Left ventricle myocardium inferior (tissue), 1 donor: ENCODE results near the gene ELOVL6. TPM values are rescaled to one million over a fixed set of nuclear protein-coding genes. Genes with fewer than 3 reads are reported as not detected.

Experiments
- DNase-seq: peaks from one replicate; pipeline ENCODE4 v3.0.0-alpha.2; 2020
- H3K27ac ChIP-seq: fragments of 200-600 bp; replicated peaks from 2 replicates; pipeline ENCODE4 v1.8.0; 2021
- H3K27me3 ChIP-seq: fragments of 200-600 bp; 2 replicates; pipeline ENCODE4 v1.8.0; 2021; ENCODE audit warnings: low read depth
- H3K36me3 ChIP-seq: fragments of 200-600 bp; 2 replicates; pipeline ENCODE4 v1.8.0; 2021
- H3K4me1 ChIP-seq: fragments of 200-600 bp; 2 replicates; pipeline ENCODE4 v1.8.0; 2021
- H3K4me3 ChIP-seq: fragments of 200-600 bp; 2 replicates; pipeline ENCODE4 v1.8.0; 2021; ENCODE audit warnings: mild to moderate bottlenecking, moderate library complexity
- H3K9me3 ChIP-seq: fragments of 200-600 bp; replicated peaks from 2 replicates; pipeline ENCODE4 v1.8.0; 2021
- intact Hi-C: fragments of 100-400 bp; cut with micrococcal nuclease; formaldehyde crosslinking; loops from one replicate; pipeline ENCODE4 v1.11.0; 2022
- total RNA-seq: library from RNA; stranded (reverse); fragmentation: NEBNext Ultra II Directional; extraction: Animal tissue kit (Norgen Biotek cat#: 25700); gene quantifications from one replicate; pipeline ENCODE4 v1.2.1, GENCODE V29; 2021
- TF ChIP-seq, protein P1 (sequence below): fragments of 200-600 bp; IDR thresholded peaks from 2 replicates; pipeline ENCODE4 v1.8.0; 2021; ENCODE audit warnings: antibody characterized with exemption, mild to moderate bottlenecking, borderline replicate concordance
- donor health status: DM: no; HTN: yes; CAD: no; lungs with severe emphysema.

Gene ELOVL6
- total RNA-seq, 1 donor from 2014 or later = 2.6 TPM

GRCh38 chr4:110211770-110212061 lies 13.3 kb upstream of the ELOVL6 start:
- H3K4me1 ChIP-seq = no peaks in the 10 kb centered on the region
- no peak overlapping the region for H3K4me3 ChIP-seq
- H3K9me3 ChIP-seq = no peaks in the 10 kb centered on the region
- DNase-seq = no peak
- intact Hi-C loops = no loop called here
- no peak overlapping the region for H3K27ac ChIP-seq
- TF ChIP-seq, protein P1, sequence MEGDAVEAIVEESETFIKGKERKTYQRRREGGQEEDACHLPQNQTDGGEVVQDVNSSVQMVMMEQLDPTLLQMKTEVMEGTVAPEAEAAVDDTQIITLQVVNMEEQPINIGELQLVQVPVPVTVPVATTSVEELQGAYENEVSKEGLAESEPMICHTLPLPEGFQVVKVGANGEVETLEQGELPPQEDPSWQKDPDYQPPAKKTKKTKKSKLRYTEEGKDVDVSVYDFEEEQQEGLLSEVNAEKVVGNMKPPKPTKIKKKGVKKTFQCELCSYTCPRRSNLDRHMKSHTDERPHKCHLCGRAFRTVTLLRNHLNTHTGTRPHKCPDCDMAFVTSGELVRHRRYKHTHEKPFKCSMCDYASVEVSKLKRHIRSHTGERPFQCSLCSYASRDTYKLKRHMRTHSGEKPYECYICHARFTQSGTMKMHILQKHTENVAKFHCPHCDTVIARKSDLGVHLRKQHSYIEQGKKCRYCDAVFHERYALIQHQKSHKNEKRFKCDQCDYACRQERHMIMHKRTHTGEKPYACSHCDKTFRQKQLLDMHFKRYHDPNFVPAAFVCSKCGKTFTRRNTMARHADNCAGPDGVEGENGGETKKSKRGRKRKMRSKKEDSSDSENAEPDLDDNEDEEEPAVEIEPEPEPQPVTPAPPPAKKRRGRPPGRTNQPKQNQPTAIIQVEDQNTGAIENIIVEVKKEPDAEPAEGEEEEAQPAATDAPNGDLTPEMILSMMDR = no peak
- H3K27me3 ChIP-seq = peaks cover 5% of the 10 kb centered on the region
- no peaks in the 10 kb centered on the region for H3K36me3 ChIP-seq

GRCh38 chr4:110211007-110211769 lies 12.8 kb upstream of the ELOVL6 start:
- no peak for DNase-seq
- intact Hi-C loops = no loop called here
- H3K27me3 ChIP-seq = peaks cover 2% of the 10 kb centered on the region
- H3K36me3 ChIP-seq = no peaks in the 10 kb centered on the region
- H3K4me3 ChIP-seq = peak overlapping the region; percentile 37
- no peak overlapping the region for H3K27ac ChIP-seq
- H3K9me3 ChIP-seq = no peaks in the 10 kb centered on the region
- TF ChIP-seq, protein P1 = peak; percentile 83
- H3K4me1 ChIP-seq = no peaks in the 10 kb centered on the region

DNA sequence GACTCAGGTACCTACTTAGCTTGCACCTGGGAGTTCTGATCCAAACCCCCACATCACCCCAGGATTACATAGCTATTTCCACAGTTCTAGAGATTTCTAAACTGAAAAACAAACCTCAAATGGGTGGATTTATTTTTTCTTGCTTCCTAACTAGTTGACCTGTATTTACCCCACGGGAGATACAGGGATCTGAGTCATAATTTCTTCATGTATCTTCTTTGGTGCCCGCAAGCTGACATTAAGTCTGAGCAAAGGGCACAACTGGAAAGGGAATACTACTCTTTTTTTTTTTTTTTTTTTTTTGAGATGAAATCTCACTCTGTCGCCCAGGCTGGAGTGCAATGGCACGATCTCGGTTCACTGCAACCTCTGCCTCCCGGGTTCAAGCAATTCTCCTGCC lies 10.0 kb upstream of the ELOVL6 start:
- Histone ChIP-seq H3K4me3 (no peak overlapping the region), H3K9me3 (no peaks in the 10 kb centered on the region), H3K4me1 (no peaks in the 10 kb centered on the region), H3K27ac (no peak overlapping the region), H3K27me3 (no peaks in the 10 kb centered on the region), H3K36me3 (no peaks in the 10 kb centered on the region)
- DNase-seq = no peak
- TF ChIP-seq, protein P1 = no peak
- intact Hi-C loops = no loop called here

GRCh38 chr4:110207233-110207632 lies 8.8 kb upstream of the ELOVL6 start:
- Histone ChIP-seq H3K27me3 (peaks cover 7% of the 10 kb centered on the region), H3K27ac (no peak overlapping the region), H3K4me3 (no peak overlapping the region), H3K4me1 (no peaks in the 10 kb centered on the region), H3K9me3 (no peaks in the 10 kb centered on the region), H3K36me3 (no peaks in the 10 kb centered on the region)
- no peak for DNase-seq
- TF ChIP-seq, protein P1 = no peak
- intact Hi-C loops = no loop called here

DNA sequence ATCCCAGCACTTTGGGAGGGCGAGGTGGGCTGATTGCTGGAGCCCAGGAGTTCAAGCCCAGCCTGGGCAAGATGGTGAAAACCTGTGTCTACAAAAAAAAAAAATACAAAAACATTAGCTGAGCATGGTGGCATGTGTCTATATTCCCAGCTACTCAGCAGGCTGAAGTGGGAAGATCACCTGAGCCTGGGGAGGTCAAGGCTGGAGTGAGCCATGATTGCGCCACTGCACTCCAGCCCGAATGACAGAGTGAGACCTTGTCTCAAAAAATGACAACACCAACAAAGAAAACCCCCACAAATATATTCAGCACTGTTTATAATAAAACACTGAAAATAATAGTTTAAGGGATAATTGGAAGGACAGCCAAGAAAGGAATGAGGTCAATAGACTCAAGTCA lies 3.6 kb upstream of the ELOVL6 start:
- no peak overlapping the region for H3K27ac ChIP-seq
- no peaks in the 10 kb centered on the region for H3K9me3 ChIP-seq
- H3K36me3 ChIP-seq = no peaks in the 10 kb centered on the region
- TF ChIP-seq, protein P1 = no peak
- peaks cover 22% of the 10 kb centered on the region for H3K4me1 ChIP-seq
- peaks cover 11% of the 10 kb centered on the region for H3K27me3 ChIP-seq
- intact Hi-C loops = no loop called here
- DNase-seq = no peak
- no peak overlapping the region for H3K4me3 ChIP-seq
